GM21390 (cell line): Measurements from ENCODE around the gene TMEM41A.

Experiments used
- ATAC-seq: cut with Tn5 transposase; IDR thresholded peaks from one replicate; pipeline ENCODE4 v1.9.1; 2021; ENCODE audit not compliant: unreplicated experiment

Gene TMEM41A

GRCh38 chr3:185498503-185499396 lies at the start of gene TMEM41A:
TSS of gene TMEM41A (minus strand) at chr3:185499035. CDS start at chr3:185498961, 74 bp downstream.
- peak; percentile 95 for ATAC-seq

- no peak for ATAC-seq
These were observed 41.9 kb upstream of the TMEM41A start for GRCh38 chr3:185540695-185541094.

GRCh38 chr3:185539934-185540333 lies 41.1 kb upstream of the TMEM41A start:
- no peak for ATAC-seq

- ATAC-seq = peak; percentile 99
These were observed 38.6 kb upstream of the TMEM41A start for GRCh38 chr3:185537369-185537970.

- no peak for ATAC-seq
These were observed 35.7 kb upstream of the TMEM41A start for GRCh38 chr3:185534511-185534910.

GRCh38 chr3:185532901-185533300 lies 34.1 kb upstream of the TMEM41A start:
- ATAC-seq = no peak

GRCh38 chr3:185530856-185531255 lies 32.0 kb upstream of the TMEM41A start:
- ATAC-seq = no peak

- no peak for ATAC-seq
These were observed 29.7 kb upstream of the TMEM41A start for GRCh38 chr3:185528532-185528931.

GRCh38 chr3:185527364-185527763 lies 28.5 kb upstream of the TMEM41A start:
- no peak for ATAC-seq

GRCh38 chr3:185526349-185526951 lies 27.6 kb upstream of the TMEM41A start:
- ATAC-seq = no peak

- ATAC-seq = no peak
These were observed 22.7 kb upstream of the TMEM41A start for GRCh38 chr3:185521349-185522138.

- ATAC-seq = no peak
These were observed 20.2 kb upstream of the TMEM41A start for GRCh38 chr3:185519021-185519420.

- no peak for ATAC-seq
These were observed 18.7 kb upstream of the TMEM41A start for GRCh38 chr3:185517387-185518130.

GRCh38 chr3:185511711-185512110 lies 12.9 kb upstream of the TMEM41A start:
- ATAC-seq = no peak

GRCh38 chr3:185508335-185508991 lies 9.6 kb upstream of the TMEM41A start:
- no peak for ATAC-seq

- ATAC-seq = no peak
These were observed 9.0 kb upstream of the TMEM41A start for GRCh38 chr3:185507883-185508282.

- no peak for ATAC-seq
These were observed 5.8 kb upstream of the TMEM41A start for GRCh38 chr3:185504636-185505035.

- no peak for ATAC-seq
These were observed 4.7 kb upstream of the TMEM41A start for GRCh38 chr3:185503521-185503920.

GRCh38 chr3:185502987-185503386 lies 4.2 kb upstream of the TMEM41A start:
- no peak for ATAC-seq

GRCh38 chr3:185490241-185490640 lies 8.6 kb downstream of the TMEM41A start:
- no peak for ATAC-seq
